Fibroblast of lung (primary cell): Measurements from ENCODE around the gene KYAT1.

ENCODE experiments used
- EZH2 ChIP-seq: IDR thresholded peaks from 2 replicates; pipeline ENCODE4 v1.5.1; 2012; ENCODE audit warnings: low read length, control low read depth, mild to moderate bottlenecking; ENCODE audit errors: missing control alignments
- TF ChIP-seq, protein P1 (sequence below), 2 donors: IDR thresholded peaks in 1 of 2; conservative IDR thresholded peaks in 1 of 2; 1 replicate in 1 of 2; 2 replicates in 1 of 2; pipeline ENCODE4 v1.5.1; 2011 to 2012; ENCODE audit warnings: low read length in 2 of 2, control low read depth in 1 of 2, inconsistent platforms in 1 of 2, low read depth in 1 of 2, mild to moderate bottlenecking in 1 of 2

GRCh38 chr9:128923493-128923883, 41.7 kb upstream of the KYAT1 start:
- TF ChIP-seq, protein P1, sequence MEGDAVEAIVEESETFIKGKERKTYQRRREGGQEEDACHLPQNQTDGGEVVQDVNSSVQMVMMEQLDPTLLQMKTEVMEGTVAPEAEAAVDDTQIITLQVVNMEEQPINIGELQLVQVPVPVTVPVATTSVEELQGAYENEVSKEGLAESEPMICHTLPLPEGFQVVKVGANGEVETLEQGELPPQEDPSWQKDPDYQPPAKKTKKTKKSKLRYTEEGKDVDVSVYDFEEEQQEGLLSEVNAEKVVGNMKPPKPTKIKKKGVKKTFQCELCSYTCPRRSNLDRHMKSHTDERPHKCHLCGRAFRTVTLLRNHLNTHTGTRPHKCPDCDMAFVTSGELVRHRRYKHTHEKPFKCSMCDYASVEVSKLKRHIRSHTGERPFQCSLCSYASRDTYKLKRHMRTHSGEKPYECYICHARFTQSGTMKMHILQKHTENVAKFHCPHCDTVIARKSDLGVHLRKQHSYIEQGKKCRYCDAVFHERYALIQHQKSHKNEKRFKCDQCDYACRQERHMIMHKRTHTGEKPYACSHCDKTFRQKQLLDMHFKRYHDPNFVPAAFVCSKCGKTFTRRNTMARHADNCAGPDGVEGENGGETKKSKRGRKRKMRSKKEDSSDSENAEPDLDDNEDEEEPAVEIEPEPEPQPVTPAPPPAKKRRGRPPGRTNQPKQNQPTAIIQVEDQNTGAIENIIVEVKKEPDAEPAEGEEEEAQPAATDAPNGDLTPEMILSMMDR (conservative IDR thresholded peaks at IDR 0.05 in 1 of 2, IDR thresholded peaks at IDR 0.05 in 1 of 2; ENCODE audit: low read depth in 1 of 2, low read length in 2 of 2), result no peak
- no peak for TF ChIP-seq EZH2
